GM08714 (cell line): ENCODE results near the gene CLEC10A.
"Not testable (repeated sequence)": the region's sequence is repeated elsewhere in the genome, so short reads cannot be mapped to it uniquely, and the experiment has no call there.

Experiments
- H3K4me3 ChIP-seq: fragments of 200-500 bp; sonication (Bioruptor generic); 2 replicates; pipeline ENCODE4 v1.5.1; 2014; ENCODE audit warnings: mild to moderate bottlenecking, low read length, inconsistent platforms
- ZNF274 ChIP-seq: IDR thresholded peaks from 2 replicates; pipeline ENCODE4 v1.6.1; 2012; ENCODE audit warnings: mild to moderate bottlenecking, low read depth, low read length

The CLEC10A gene

DNA sequence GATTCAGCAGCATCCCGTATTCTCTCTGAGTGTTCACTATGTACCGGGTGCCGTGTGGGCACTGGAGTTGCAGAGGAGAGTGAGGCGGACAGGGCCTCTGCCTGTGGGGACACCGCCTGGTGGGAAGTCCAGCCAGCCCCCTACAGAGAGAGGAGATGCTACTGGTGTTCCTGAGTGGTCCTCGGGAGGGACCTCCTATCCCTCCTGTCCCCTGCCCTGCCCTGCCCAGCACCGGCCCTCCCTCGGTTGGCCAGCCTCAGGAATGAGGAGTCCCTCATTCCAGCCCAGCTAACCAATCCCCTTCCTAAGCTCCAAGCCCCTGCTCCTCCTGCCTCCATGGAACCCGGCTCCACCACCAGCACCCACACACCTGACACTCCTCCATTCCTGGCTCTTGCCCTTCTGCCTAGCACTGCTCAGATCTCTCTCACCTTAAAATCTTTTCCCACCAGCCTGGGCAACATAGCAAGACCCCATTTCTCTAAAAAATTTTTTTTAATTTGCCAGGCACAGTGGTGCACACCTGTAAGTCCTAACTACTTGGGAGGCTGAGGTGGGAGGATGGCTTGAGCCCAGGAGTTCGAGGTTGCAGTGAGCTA, 32.6 kb upstream of the CLEC10A start:
- TF ChIP-seq ZNF274 = no peak
- no peak overlapping the region for H3K4me3 ChIP-seq

- no peak overlapping the region for H3K4me3 ChIP-seq
- no peak for TF ChIP-seq ZNF274
Measured at GRCh38 chr17:7111784-7112509, 31.9 kb upstream of the CLEC10A start.

DNA sequence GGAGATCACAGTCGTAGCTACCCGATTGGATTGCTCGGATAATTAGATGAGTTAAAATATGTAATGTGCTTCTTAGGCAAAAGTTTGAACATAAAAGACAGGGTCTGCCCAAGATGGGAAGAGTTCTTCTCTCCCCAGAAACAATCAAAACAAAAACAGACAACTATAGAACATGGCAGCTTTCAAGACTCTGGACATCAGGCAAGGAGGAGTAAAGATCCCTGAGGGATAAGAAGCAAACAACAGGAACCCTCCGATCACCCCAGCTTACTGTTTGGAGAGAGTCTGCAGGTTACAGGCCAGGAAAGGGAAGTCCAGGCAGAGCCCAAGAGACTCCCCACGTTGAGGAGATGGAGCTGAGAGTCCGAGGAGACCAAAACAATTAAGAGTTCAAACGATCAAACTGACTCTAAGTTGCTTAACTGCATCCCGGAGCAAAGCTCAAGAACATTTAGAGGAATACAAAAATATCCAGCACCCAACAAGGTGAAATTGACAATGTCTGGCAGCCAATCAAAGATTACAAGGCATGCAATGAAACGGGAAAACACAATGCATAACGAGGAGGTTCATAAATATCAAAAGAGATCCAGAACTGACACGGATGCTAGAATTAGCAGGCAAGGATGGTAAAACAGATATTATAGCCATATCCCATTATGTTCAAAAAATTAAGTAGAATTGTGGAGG, 30.7 kb upstream of the CLEC10A start:
- H3K4me3 ChIP-seq = no peak overlapping the region
- no peak for TF ChIP-seq ZNF274

DNA sequence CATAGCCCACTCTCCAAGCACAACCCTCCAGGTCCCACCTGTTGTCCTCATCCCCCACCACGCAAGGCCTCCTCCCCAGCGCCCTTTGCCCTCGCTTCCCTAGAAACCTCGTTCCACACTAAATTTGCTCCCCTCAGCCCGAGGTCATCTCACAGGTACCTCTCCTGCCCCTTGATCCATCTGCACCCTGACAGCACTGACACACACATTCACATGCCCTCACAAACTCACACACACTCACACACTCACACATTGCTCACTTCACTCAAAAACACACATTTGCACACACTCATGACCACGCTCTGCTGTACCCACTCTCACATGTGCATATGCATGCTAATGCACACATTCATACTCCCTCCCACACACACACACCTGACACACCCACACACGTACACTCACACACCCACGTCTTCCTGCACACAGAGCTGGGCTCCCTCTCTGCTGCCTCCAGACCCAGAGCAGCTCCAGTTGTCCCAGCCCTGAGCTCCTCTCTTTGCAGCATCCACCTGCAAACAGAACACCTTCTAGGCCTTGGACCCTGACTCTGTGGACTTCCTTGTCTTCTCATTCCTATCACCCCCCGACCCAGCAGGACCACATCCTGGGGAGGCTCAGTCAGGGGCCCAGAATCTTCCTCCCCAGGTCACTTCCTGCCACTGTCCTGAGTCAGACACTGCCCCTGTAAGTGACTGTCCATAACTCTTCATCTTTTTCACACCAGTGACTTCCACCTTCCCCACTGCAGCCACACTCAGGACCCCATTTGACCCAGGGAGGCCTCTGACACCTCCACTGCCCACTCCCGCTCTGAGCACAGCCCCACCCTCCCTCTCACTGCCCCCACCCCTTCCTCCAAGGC, 29.6 kb upstream of the CLEC10A start:
- TF ChIP-seq ZNF274 = no peak
- no peak overlapping the region for H3K4me3 ChIP-seq

DNA sequence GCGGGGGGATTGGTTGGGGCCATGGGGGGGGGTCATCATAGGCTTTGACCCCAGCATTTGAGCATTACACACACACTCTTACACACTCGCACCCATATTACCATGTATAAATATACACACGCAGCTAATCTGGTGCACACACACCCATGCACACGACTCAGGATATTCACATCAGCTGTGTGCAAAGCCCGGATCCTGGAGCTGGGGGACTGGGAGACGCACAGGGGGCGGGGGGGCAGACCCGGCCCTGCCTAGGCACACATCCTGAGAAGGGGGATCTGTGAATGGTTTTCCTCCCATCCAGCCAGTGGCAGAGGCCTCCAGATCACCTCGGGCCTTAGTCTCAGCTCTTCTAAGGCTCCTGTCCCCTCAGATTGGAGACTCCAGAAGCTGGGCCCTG, 28.9 kb upstream of the CLEC10A start:
- TF ChIP-seq ZNF274 = no peak
- no peak overlapping the region for H3K4me3 ChIP-seq

- TF ChIP-seq ZNF274 = no peak
Measured at GRCh38 chr17:7108560-7108925, 28.5 kb upstream of the CLEC10A start.

DNA sequence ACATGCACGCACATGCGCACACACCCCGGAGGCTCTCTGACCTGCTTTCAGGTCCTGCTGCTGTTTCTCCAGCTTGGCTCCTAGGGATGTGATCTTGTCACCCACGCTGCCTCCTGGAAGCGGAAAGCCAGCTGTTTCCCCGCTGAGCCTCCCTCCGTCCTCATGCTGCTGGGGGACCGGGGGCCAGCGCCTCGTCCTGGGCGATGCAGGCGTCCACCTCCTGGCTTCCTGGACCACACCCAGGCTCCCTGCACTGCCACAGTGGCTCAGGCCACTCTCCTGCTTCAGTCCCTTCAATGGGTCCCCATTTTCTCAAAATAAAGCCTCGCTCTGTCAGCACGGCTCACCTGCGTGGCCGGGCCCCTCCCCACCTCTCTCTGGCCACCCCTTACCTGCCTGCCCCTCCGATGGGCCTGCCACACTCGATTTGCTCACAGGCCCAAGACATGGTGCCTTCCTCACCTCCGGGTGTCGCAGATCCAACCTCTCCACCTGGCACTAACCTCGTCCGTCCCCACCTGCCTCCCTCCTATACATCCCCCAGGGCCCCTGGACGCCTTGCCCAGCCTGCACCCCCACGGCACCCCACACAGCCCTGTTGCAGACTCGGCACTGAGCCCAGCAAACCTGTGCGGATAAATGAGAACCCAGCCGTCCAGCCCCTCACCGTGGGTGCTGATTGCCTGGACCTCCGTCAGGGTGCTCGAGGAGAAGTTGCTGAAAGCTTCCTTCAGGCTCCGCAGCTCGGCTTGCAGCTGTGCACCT, 27.9 kb upstream of the CLEC10A start:
- no peak overlapping the region for H3K4me3 ChIP-seq
- no peak for TF ChIP-seq ZNF274

More at GRCh38 chr17:7108560-7108925, 28.5 kb upstream of the CLEC10A start:
- H3K4me3 ChIP-seq = no peak overlapping the region

- TF ChIP-seq ZNF274 = no peak
- H3K4me3 ChIP-seq = no peak overlapping the region
Measured at GRCh38 chr17:7107012-7107754, 27.1 kb upstream of the CLEC10A start.

DNA sequence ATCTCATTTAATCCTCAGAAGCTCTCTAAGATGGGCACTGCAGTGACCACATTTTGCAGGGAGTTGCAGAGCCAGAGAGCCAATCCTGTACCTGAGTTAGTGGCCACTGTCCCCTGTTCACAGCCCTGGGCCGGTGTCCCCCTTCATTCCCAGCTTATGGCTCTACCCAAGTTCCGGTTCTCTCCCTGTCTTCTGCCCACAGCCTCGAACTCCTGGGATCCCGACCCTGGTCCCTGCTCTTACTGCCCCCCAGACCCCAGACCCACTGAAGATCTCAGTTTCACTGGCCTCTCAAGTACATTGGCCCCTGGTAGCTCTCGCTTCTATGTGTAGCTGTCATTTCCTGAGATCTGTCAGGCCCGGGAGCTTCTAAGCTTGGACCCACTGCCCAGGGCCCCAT, 22.4 kb upstream of the CLEC10A start:
- no peak for TF ChIP-seq ZNF274
- no peak overlapping the region for H3K4me3 ChIP-seq

GRCh38 chr17:7101531-7101930, 21.5 kb upstream of the CLEC10A start:
- TF ChIP-seq ZNF274 = no peak
- no peak overlapping the region for H3K4me3 ChIP-seq

DNA sequence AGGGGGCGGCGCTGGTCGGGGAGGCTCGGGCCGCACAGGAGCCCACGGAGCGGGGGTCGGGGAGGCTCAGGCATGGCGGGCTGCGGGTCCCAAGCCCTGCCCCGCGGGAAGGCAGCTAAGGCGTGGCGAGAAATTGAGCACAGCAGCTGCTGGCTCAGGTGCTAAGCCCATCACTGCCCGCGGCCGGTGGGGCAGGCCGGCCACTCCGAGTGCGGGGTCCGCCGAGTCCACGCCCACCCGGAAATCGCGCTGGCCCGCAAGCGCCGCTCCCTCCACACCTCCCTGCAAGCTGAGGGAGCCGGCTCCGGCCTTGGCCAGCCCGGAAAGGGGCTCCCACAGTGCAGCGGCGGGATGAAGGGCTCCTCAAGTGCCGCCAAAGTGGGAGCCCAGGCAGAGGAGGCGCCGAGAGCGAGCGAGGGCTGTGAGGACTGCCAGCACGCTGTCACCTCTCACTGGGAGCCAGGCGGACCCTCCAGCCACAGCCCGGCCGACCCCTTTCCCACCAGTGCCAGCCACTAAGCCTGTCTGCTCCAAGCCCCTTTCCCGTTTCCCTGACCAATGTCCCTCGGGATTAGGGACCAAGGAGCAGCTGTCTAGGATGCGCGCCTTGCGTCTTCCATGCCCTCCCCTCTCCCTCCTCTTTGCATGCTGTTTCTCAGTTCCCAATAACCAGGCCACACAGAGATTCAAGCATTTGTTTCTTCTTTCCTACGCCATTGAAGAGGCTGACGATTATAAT, 20.8 kb upstream of the CLEC10A start:
- H3K4me3 ChIP-seq = not testable (repeated sequence)

DNA sequence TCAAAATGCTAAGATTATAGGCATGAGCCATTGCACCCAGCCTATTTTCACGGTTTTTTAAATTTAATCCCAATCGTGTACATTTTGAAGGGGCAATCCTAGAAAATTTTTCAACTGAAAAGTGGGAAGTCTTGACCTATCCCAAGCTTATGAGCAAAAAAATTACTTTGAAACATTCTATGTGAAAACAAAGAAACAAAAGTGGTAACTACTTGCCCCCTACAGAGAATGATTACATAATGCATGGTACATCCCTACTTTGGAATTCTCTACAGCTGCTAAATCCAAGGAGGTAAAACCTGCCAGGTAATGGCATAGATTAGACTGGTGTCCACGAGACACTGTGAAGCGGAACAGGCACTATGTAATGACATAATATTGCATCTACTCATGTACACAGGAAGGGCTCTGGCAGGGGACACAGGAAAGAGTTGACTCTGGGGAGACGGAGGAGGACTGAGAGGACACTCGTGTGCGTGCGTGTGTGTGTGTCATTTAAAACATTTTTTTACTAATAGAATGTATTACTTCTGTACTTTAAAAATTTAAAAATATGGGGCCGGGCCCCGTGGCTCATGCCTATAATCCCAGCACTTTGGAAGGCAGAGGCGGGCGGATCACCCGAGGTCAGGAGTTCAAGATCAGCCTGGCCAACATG, 18.9 kb upstream of the CLEC10A start:
- no peak for TF ChIP-seq ZNF274
- H3K4me3 ChIP-seq = no peak overlapping the region
